ENCODE data around the gene KSR2.
A peak's percentile ranks its signal among the peaks of the same experiment; 100 is the strongest.

Gene KSR2

GRCh38 chr12:117587631-117588287, 381.0 kb downstream of the KSR2 start:
- DNase-seq (ENCODE audit: low spot score in 2 of 2) = peak; percentile 23 to 60

GRCh38 chr12:117583677-117584225, 385.0 kb downstream of the KSR2 start:
- Mint-ChIP-seq H3K27ac (no peak overlapping the region), H3K4me3 (no peak overlapping the region), H3K4me1 (no peaks in the 10 kb centered on the region), H3K9me3 (peaks cover 2% of the 10 kb centered on the region), H3K36me3 (no peaks in the 10 kb centered on the region)
- DNase-seq (ENCODE audit: low spot score in 2 of 2) (no peak), ATAC-seq (no peak)

More at GRCh38 chr12:117587631-117588287, 381.0 kb downstream of the KSR2 start:
- peak; percentile 24 for ATAC-seq
- no peak overlapping the region for H3K4me3 Mint-ChIP-seq
- H3K27ac Mint-ChIP-seq = no peak overlapping the region
- H3K4me1 Mint-ChIP-seq = no peaks in the 10 kb centered on the region
- peaks cover 6% of the 10 kb centered on the region for H3K9me3 Mint-ChIP-seq
- no peaks in the 10 kb centered on the region for H3K36me3 Mint-ChIP-seq

- Mint-ChIP-seq H3K27ac (no peak overlapping the region), H3K4me3 (no peak overlapping the region), H3K36me3 (no peaks in the 10 kb centered on the region), H3K9me3 (peaks cover 3% of the 10 kb centered on the region), H3K4me1 (no peaks in the 10 kb centered on the region)
- ATAC-seq (no peak), DNase-seq (ENCODE audit: low spot score in 2 of 2) (no peak)
These were observed 385.7 kb downstream of the KSR2 start for GRCh38 chr12:117583092-117583491.

GRCh38 chr12:117582135-117582784, 386.5 kb downstream of the KSR2 start:
- DNase-seq (ENCODE audit: low spot score in 2 of 2) (no peak), ATAC-seq (no peak)
- H3K36me3 Mint-ChIP-seq = no peaks in the 10 kb centered on the region
- no peak overlapping the region for H3K27ac Mint-ChIP-seq
- H3K9me3 Mint-ChIP-seq = peaks cover 5% of the 10 kb centered on the region
- no peaks in the 10 kb centered on the region for H3K4me1 Mint-ChIP-seq
- no peak overlapping the region for H3K4me3 Mint-ChIP-seq

- no peak for DNase-seq (ENCODE audit: low spot score in 2 of 2)
- H3K27ac Mint-ChIP-seq = no peak overlapping the region
- H3K4me1 Mint-ChIP-seq = no peaks in the 10 kb centered on the region
- no peak overlapping the region for H3K4me3 Mint-ChIP-seq
- H3K9me3 Mint-ChIP-seq = peaks cover 5% of the 10 kb centered on the region
- ATAC-seq = no peak
- H3K36me3 Mint-ChIP-seq = no peaks in the 10 kb centered on the region
These were observed 388.1 kb downstream of the KSR2 start for GRCh38 chr12:117580718-117581062.

GRCh38 chr12:117580015-117580717, 388.6 kb downstream of the KSR2 start:
- no peak overlapping the region for H3K4me3 Mint-ChIP-seq
- H3K27ac Mint-ChIP-seq = no peak overlapping the region
- H3K36me3 Mint-ChIP-seq = no peaks in the 10 kb centered on the region
- no peak for ATAC-seq
- H3K9me3 Mint-ChIP-seq = peaks cover 5% of the 10 kb centered on the region
- no peaks in the 10 kb centered on the region for H3K4me1 Mint-ChIP-seq
- no peak for DNase-seq (ENCODE audit: low spot score in 2 of 2)

GRCh38 chr12:117577122-117577657, 391.6 kb downstream of the KSR2 start:
- no peaks in the 10 kb centered on the region for H3K36me3 Mint-ChIP-seq
- no peak overlapping the region for H3K4me3 Mint-ChIP-seq
- no peak overlapping the region for H3K27ac Mint-ChIP-seq
- ATAC-seq = no peak
- no peak for DNase-seq (ENCODE audit: low spot score in 2 of 2)
- H3K4me1 Mint-ChIP-seq = no peaks in the 10 kb centered on the region
- peaks cover 5% of the 10 kb centered on the region for H3K9me3 Mint-ChIP-seq

GRCh38 chr12:117576053-117576452, 392.7 kb downstream of the KSR2 start:
- H3K36me3 Mint-ChIP-seq = no peaks in the 10 kb centered on the region
- DNase-seq (ENCODE audit: low spot score in 2 of 2) = no peak
- no peak overlapping the region for H3K27ac Mint-ChIP-seq
- no peak for ATAC-seq
- H3K4me1 Mint-ChIP-seq = no peaks in the 10 kb centered on the region
- H3K9me3 Mint-ChIP-seq = peaks cover 5% of the 10 kb centered on the region
- H3K4me3 Mint-ChIP-seq = no peak overlapping the region

- Mint-ChIP-seq H3K4me3 (no peak overlapping the region), H3K27ac (no peak overlapping the region), H3K4me1 (no peaks in the 10 kb centered on the region), H3K36me3 (no peaks in the 10 kb centered on the region), H3K9me3 (peaks cover 5% of the 10 kb centered on the region)
- DNase-seq (ENCODE audit: low spot score in 2 of 2) = no peak
- ATAC-seq = no peak
These were observed 394.1 kb downstream of the KSR2 start for GRCh38 chr12:117574655-117575054.

GRCh38 chr12:117572755-117573154, 396.0 kb downstream of the KSR2 start:
- Mint-ChIP-seq H3K4me1 (no peaks in the 10 kb centered on the region), H3K9me3 (no peaks in the 10 kb centered on the region), H3K27ac (no peak overlapping the region), H3K4me3 (no peak overlapping the region), H3K36me3 (no peaks in the 10 kb centered on the region)
- DNase-seq (ENCODE audit: low spot score in 2 of 2) (no peak), ATAC-seq (no peak)

- ATAC-seq (no peak), DNase-seq (ENCODE audit: low spot score in 2 of 2) (no peak)
- Mint-ChIP-seq H3K9me3 (peaks cover 4% of the 10 kb centered on the region), H3K36me3 (no peaks in the 10 kb centered on the region), H3K4me1 (no peaks in the 10 kb centered on the region), H3K27ac (no peak overlapping the region), H3K4me3 (no peak overlapping the region)
These were observed 397.5 kb downstream of the KSR2 start for GRCh38 chr12:117571321-117571720.

- Mint-ChIP-seq H3K27ac (no peak overlapping the region), H3K4me3 (no peak overlapping the region), H3K36me3 (no peaks in the 10 kb centered on the region), H3K4me1 (no peaks in the 10 kb centered on the region), H3K9me3 (peaks cover 4% of the 10 kb centered on the region)
- ATAC-seq (no peak), DNase-seq (ENCODE audit: low spot score in 2 of 2) (no peak)
These were observed 398.2 kb downstream of the KSR2 start for GRCh38 chr12:117570608-117571007.

GRCh38 chr12:117567644-117568216, 401.1 kb downstream of the KSR2 start:
- Mint-ChIP-seq H3K4me3 (no peak overlapping the region), H3K4me1 (no peaks in the 10 kb centered on the region), H3K36me3 (no peaks in the 10 kb centered on the region), H3K27ac (no peak overlapping the region), H3K9me3 (peaks cover 4% of the 10 kb centered on the region)
- DNase-seq (ENCODE audit: low spot score in 2 of 2) (no peak), ATAC-seq (no peak)

- H3K27ac Mint-ChIP-seq = no peak overlapping the region
- ATAC-seq = no peak
- no peaks in the 10 kb centered on the region for H3K4me1 Mint-ChIP-seq
These were observed 403.9 kb downstream of the KSR2 start for GRCh38 chr12:117564881-117565280.

GRCh38 chr12:117563706-117564105, 405.1 kb downstream of the KSR2 start:
- Mint-ChIP-seq H3K9me3 (peaks cover 4% of the 10 kb centered on the region), H3K27ac (no peak overlapping the region), H3K4me1 (no peaks in the 10 kb centered on the region), H3K4me3 (no peak overlapping the region), H3K36me3 (no peaks in the 10 kb centered on the region)
- ATAC-seq = no peak
- DNase-seq (ENCODE audit: low spot score in 2 of 2) = no peak

More at GRCh38 chr12:117564881-117565280, 403.9 kb downstream of the KSR2 start:
- no peak overlapping the region for H3K4me3 Mint-ChIP-seq
- H3K36me3 Mint-ChIP-seq = no peaks in the 10 kb centered on the region
- DNase-seq (ENCODE audit: low spot score in 2 of 2) = no peak
- H3K9me3 Mint-ChIP-seq = peaks cover 4% of the 10 kb centered on the region

All from stimulated activated effector memory CD8-positive, alpha-beta T cell treated with anti-CD3 and anti-CD28 coated beads, Interleukin-12 subunit alpha, Interleukin-12 subunit beta, amount 100 ng/mL, for 72 hours (primary cell).